H1 (cell line): ENCODE measurements around the gene LUM.

Experiments
- BRCA1 ChIP-seq: IDR thresholded peaks from 2 replicates; pipeline ENCODE4 v1.6.1; 2012; ENCODE audit warnings: low read depth, low read length, improper control_type of control experiment
- CBX5 ChIP-seq: fragments of 300-800, 300-1000 bp; sonication (generic); IDR thresholded peaks from 2 replicates; pipeline ENCODE4 v1.7.1; 2016; ENCODE audit warnings: antibody characterized with exemption, low read length, low read depth
- GABPA ChIP-seq: IDR thresholded peaks from 2 replicates; pipeline ENCODE4 v1.6.1; 2011; ENCODE audit warnings: mild to moderate bottlenecking, low read length, moderate library complexity, borderline replicate concordance; ENCODE audit not compliant: insufficient read depth
- HDAC6 ChIP-seq: IDR thresholded peaks from one replicate; pipeline ENCODE4 v1.7.1; 2012; ENCODE audit warnings: low read depth, mild to moderate bottlenecking, inconsistent platforms, low read length, moderate library complexity
- POLR2A ChIP-seq, 2 experiments: IDR thresholded peaks; 1 replicate in 1 of 2; 2 replicates in 1 of 2; pipeline ENCODE4 v1.6.1; 2011; ENCODE audit warnings: low read depth in 2 of 2, low read length in 2 of 2, mild to moderate bottlenecking in 2 of 2; ENCODE audit errors: control extremely low read depth in 1 of 2
- POLR2AphosphoS5 ChIP-seq: IDR thresholded peaks from 2 replicates; pipeline ENCODE4 v1.6.1; 2011; ENCODE audit warnings: low read depth, low read length
- SIN3A ChIP-seq, 2 experiments: IDR thresholded peaks in 1 of 2; conservative IDR thresholded peaks in 1 of 2; 2 replicates each; pipeline ENCODE4 v1.6.1; 2011 to 2012; ENCODE audit warnings: low read length in 2 of 2, improper control_type of control experiment in 1 of 2, low read depth in 1 of 2, mild to moderate bottlenecking in 1 of 2
- SRF ChIP-seq: IDR thresholded peaks from 2 replicates; pipeline ENCODE4 v1.6.1; 2011; ENCODE audit warnings: mild to moderate bottlenecking, low read depth, low read length, moderate library complexity
- TAF1 ChIP-seq: IDR thresholded peaks from 2 replicates; pipeline ENCODE4 v1.6.1; 2011; ENCODE audit warnings: mild to moderate bottlenecking, low read depth, low read length
- ZNF274 ChIP-seq: IDR thresholded peaks from 2 replicates; pipeline ENCODE4 v1.7.0; 2012; ENCODE audit warnings: low read length, borderline replicate concordance; ENCODE audit errors: extremely low read depth
- TF ChIP-seq, protein P1 (sequence below), 3 experiments: IDR thresholded peaks; 1 replicate in 2 of 3; 2 replicates in 1 of 3; pipeline versions ENCODE4 v1.5.1 to v1.6.1; 2011; ENCODE audit warnings: low read length in 3 of 3, mild to moderate bottlenecking in 3 of 3, inconsistent platforms in 2 of 3, low read depth in 1 of 3, moderate library complexity in 1 of 3; ENCODE audit not compliant: insufficient read depth in 1 of 3; ENCODE audit errors: control extremely low read depth in 1 of 3

- no peak for TF ChIP-seq HDAC6
- no peak for TF ChIP-seq POLR2A (IDR thresholded peaks at IDR 0.05; ENCODE audit: control extremely low read depth in 1 of 2, low read depth in 2 of 2, low read length in 2 of 2)
- TF ChIP-seq, protein P1, sequence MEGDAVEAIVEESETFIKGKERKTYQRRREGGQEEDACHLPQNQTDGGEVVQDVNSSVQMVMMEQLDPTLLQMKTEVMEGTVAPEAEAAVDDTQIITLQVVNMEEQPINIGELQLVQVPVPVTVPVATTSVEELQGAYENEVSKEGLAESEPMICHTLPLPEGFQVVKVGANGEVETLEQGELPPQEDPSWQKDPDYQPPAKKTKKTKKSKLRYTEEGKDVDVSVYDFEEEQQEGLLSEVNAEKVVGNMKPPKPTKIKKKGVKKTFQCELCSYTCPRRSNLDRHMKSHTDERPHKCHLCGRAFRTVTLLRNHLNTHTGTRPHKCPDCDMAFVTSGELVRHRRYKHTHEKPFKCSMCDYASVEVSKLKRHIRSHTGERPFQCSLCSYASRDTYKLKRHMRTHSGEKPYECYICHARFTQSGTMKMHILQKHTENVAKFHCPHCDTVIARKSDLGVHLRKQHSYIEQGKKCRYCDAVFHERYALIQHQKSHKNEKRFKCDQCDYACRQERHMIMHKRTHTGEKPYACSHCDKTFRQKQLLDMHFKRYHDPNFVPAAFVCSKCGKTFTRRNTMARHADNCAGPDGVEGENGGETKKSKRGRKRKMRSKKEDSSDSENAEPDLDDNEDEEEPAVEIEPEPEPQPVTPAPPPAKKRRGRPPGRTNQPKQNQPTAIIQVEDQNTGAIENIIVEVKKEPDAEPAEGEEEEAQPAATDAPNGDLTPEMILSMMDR (IDR thresholded peaks at IDR 0.05; ENCODE audit: control extremely low read depth in 1 of 3, insufficient read depth in 1 of 3, low read depth in 1 of 3, low read length in 3 of 3) = no peak
- no peak for TF ChIP-seq ZNF274
- no peak for TF ChIP-seq SIN3A (conservative IDR thresholded peaks at IDR 0.05 in 1 of 2, IDR thresholded peaks at IDR 0.05 in 1 of 2; ENCODE audit: low read depth in 1 of 2, low read length in 2 of 2)
- TF ChIP-seq TAF1 = no peak
- TF ChIP-seq BRCA1 = no peak
- no peak for TF ChIP-seq CBX5
- no peak for TF ChIP-seq GABPA
- no peak for TF ChIP-seq POLR2AphosphoS5
- no peak for TF ChIP-seq SRF
Measured at GRCh38 chr12:91113621-91114020, 2.3 kb upstream of the LUM start.
